OCI-LY7 (cell line): ENCODE measurements around the gene GSTA5. TPM values are rescaled to one million over a fixed set of nuclear protein-coding genes. Genes with fewer than 3 reads are reported as not detected.
"Not testable (repeated sequence)": the region's sequence is repeated elsewhere in the genome, so short reads cannot be mapped to it uniquely, and the experiment has no call there.

Experiments used
- BruUV-seq: library from RNA; stranded (reverse); fragments of 400-500 nt; replicated peaks from 2 replicates; lab custom pipeline; 2021; lab: Mats Ljungman, UMichigan
- CTCF ChIA-PET: fragments of 300-600 bp; sonication (Branson Sonifier 250); formaldehyde crosslinking; loops from one replicate; lab custom pipeline; 2022; ENCODE audit warnings: antibody characterized with exemption; ENCODE audit not compliant: unreplicated experiment; lab: Charles Lee
- POLR2A ChIA-PET: fragments of 300-600 bp; sonication (Branson Sonifier 250); formaldehyde crosslinking; loops from one replicate; lab custom pipeline; 2022; ENCODE audit warnings: antibody characterized with exemption; lab: Charles Lee
- DNase-seq: peaks from one replicate; pipeline ENCODE4 v3.0.0-alpha.2; 2015; ENCODE audit warnings: low spot score
- H2AFZ ChIP-seq: fragments of 200-600 bp; sonication (generic), shearing (Covaris generic); 2 replicates; pipeline ENCODE4 v1.6.1; 2014; ENCODE audit warnings: mild to moderate bottlenecking, antibody characterized with exemption, low read length, moderate library complexity
- H3K27ac ChIP-seq: fragments of 200-600 bp; sonication (generic); 2 replicates; pipeline ENCODE4 v1.5.1; 2014; ENCODE audit warnings: mixed run types, low read depth, mild to moderate bottlenecking, moderate library complexity, low read length, inconsistent platforms; ENCODE audit not compliant: poor library complexity, severe bottlenecking
- H3K36me3 ChIP-seq: fragments of 200-600 bp; sonication (generic); 2 replicates; pipeline ENCODE4 v1.6.1; 2014; ENCODE audit warnings: mild to moderate bottlenecking, antibody characterized with exemption, low read length, moderate library complexity, mixed read lengths; ENCODE audit not compliant: insufficient read depth
- H3K4me1 ChIP-seq: fragments of 200-600 bp; sonication (generic); 2 replicates; pipeline ENCODE4 v1.5.1; 2014; ENCODE audit warnings: mild to moderate bottlenecking, low read length; ENCODE audit not compliant: insufficient read depth, poor library complexity, severe bottlenecking
- H3K4me2 ChIP-seq: fragments of 200-600 bp; sonication (generic); 2 replicates; pipeline ENCODE4 v1.6.1; 2014; ENCODE audit warnings: mild to moderate bottlenecking, low read length
- H3K4me3 ChIP-seq: fragments of 200-600 bp; sonication (generic); 2 replicates; pipeline ENCODE4 v1.5.1; 2014; ENCODE audit warnings: mild to moderate bottlenecking, low read depth, low read length; ENCODE audit not compliant: poor library complexity, severe bottlenecking
- H3K79me2 ChIP-seq: fragments of 200-600 bp; sonication (generic); 2 replicates; pipeline ENCODE4 v1.6.1; 2016; ENCODE audit warnings: low read depth, mild to moderate bottlenecking, low read length, moderate library complexity, mixed read lengths; ENCODE audit not compliant: insufficient read depth
- H3K9me2 ChIP-seq: fragments of 200-600 bp; sonication (generic); 2 replicates; pipeline ENCODE4 v1.6.1; 2016; ENCODE audit warnings: mild to moderate bottlenecking, low read length, mixed read lengths; ENCODE audit not compliant: insufficient read depth
- H3K9me3 ChIP-seq: fragments of 200-600 bp; sonication (generic); 2 replicates; pipeline ENCODE4 v1.6.1; 2014; ENCODE audit warnings: mild to moderate bottlenecking, mixed run types, low read length, mixed read lengths
- H4K20me1 ChIP-seq: fragments of 200-600 bp; sonication (generic); 2 replicates; pipeline ENCODE4 v1.6.1; 2014; ENCODE audit warnings: mild to moderate bottlenecking, antibody characterized with exemption, low read length, moderate library complexity, mixed read lengths; ENCODE audit not compliant: insufficient read depth
- EZH2phosphoT487 ChIP-seq: fragments of 200-600 bp; sonication (generic); IDR thresholded peaks from 2 replicates; pipeline ENCODE4 v1.6.1; 2018; ENCODE audit warnings: low read depth, borderline replicate concordance, mild to moderate bottlenecking, mixed run types, antibody characterized with exemption, low read length, moderate library complexity, mixed read lengths
- intact Hi-C: fragments of 100-400 bp; cut with micrococcal nuclease; formaldehyde crosslinking; loops from one replicate; pipeline ENCODE4 v1.10.0; 2022; ENCODE audit not compliant: unreplicated experiment
- total RNA-seq, 2 experiments: library from RNA; depleted of rRNA in 1 of 2; stranded (reverse); fragments of >200 nt in 1 of 2; shearing (Covaris generic) in 1 of 2; gene quantifications; 2 replicates each; pipeline ENCODE4 v1.2.3, GENCODE V29; 2014 to 2022
- TF ChIP-seq, protein P1 (sequence below): fragments of 200-600 bp; sonication (generic); conservative IDR thresholded peaks from 2 replicates; pipeline ENCODE4 v1.5.1; 2014; ENCODE audit warnings: mild to moderate bottlenecking, antibody characterized with exemption, low read length, moderate library complexity, mixed read lengths

GSTA5 gene
- total RNA-seq, 2 experiments from 2014 or later, result not detected

DNA sequence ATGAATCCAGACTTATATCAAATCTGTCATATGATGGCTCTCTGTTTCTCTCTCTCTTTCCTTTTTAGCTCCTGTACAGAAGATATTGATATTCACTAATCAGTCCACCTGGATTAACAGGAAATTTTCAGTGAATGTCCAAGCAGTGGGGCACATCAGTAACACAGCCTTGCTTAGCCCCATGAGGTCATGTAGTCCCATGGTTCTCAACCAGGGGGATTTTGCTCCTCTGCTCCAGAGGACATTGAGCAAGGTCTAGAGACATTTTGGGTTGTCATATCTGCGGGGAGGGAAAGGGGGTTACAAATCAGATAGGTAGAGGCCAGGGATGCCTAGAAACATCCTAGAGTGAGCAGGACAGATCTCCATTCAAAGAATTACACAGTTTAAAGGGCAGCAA lies 37.8 kb downstream of the GSTA5 start:
- CTCF ChIA-PET, result no interaction called here
- POLR2A ChIA-PET, result no interaction called here
- H3K9me2 ChIP-seq, result no peaks in the 10 kb centered on the region
- H2AFZ ChIP-seq, result no peak overlapping the region
- no peak for DNase-seq
- H3K27ac ChIP-seq, result no peak overlapping the region
- no peak overlapping the region for H3K4me3 ChIP-seq
- no peaks in the 10 kb centered on the region for H3K4me1 ChIP-seq
- no peaks in the 10 kb centered on the region for H4K20me1 ChIP-seq
- no peaks in the 10 kb centered on the region for H3K36me3 ChIP-seq
- no peak for TF ChIP-seq EZH2phosphoT487
- no TSS peak for BruUV-seq
- intact Hi-C loops, result no loop called here
- no peak overlapping the region for H3K4me2 ChIP-seq
- H3K9me3 ChIP-seq, result no peaks in the 10 kb centered on the region
- H3K79me2 ChIP-seq, result no peaks in the 10 kb centered on the region

DNA sequence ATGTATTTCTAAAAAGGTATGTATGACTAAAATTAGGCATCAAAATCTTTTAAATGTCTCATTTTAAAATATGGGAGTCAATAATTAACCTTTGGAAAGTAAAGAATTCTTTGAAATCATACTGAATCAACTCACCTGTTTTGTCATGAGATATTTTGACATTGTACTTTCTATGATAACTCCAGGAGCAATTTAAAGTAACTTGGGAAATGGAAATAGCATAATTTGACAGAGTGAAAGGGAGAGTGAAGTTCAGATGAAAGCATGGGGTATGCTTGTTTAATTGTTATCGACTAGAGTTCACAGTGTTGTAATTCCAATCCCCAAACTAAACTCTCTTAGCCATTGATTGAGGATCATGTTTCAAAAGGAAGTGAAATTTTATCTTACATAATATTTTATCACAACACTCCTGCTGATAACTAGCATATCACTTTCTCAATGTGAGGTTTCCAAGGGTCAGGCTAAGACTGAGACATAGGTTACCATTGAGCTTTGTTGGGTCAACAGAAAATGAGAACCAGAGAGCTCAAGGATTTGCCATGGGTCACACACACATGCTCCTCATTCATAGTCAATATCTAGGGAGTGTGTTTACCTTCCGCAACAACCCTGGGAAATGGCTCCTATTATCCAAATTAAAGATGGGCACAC lies 39.3 kb downstream of the GSTA5 start:
- no peak overlapping the region for H3K27ac ChIP-seq
- no peaks in the 10 kb centered on the region for H3K9me3 ChIP-seq
- H4K20me1 ChIP-seq, result no peaks in the 10 kb centered on the region
- H3K79me2 ChIP-seq, result no peaks in the 10 kb centered on the region
- intact Hi-C loops, result no loop called here
- H3K4me3 ChIP-seq, result no peak overlapping the region
- ChIA-PET POLR2A (interaction anchor here (0.6 kb wide), 1 partner anchor 27 kb away, joined by 3 read pairs; no protein-coding TSS in a partner anchor), CTCF (no interaction called here)
- no peak overlapping the region for H2AFZ ChIP-seq
- H3K4me1 ChIP-seq, result no peaks in the 10 kb centered on the region
- no peak for DNase-seq
- H3K36me3 ChIP-seq, result no peaks in the 10 kb centered on the region
- TF ChIP-seq, protein P1, sequence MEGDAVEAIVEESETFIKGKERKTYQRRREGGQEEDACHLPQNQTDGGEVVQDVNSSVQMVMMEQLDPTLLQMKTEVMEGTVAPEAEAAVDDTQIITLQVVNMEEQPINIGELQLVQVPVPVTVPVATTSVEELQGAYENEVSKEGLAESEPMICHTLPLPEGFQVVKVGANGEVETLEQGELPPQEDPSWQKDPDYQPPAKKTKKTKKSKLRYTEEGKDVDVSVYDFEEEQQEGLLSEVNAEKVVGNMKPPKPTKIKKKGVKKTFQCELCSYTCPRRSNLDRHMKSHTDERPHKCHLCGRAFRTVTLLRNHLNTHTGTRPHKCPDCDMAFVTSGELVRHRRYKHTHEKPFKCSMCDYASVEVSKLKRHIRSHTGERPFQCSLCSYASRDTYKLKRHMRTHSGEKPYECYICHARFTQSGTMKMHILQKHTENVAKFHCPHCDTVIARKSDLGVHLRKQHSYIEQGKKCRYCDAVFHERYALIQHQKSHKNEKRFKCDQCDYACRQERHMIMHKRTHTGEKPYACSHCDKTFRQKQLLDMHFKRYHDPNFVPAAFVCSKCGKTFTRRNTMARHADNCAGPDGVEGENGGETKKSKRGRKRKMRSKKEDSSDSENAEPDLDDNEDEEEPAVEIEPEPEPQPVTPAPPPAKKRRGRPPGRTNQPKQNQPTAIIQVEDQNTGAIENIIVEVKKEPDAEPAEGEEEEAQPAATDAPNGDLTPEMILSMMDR, result no peak
- no peak for TF ChIP-seq EZH2phosphoT487
- no peak overlapping the region for H3K4me2 ChIP-seq
- BruUV-seq, result no TSS peak
- H3K9me2 ChIP-seq, result no peaks in the 10 kb centered on the region

DNA sequence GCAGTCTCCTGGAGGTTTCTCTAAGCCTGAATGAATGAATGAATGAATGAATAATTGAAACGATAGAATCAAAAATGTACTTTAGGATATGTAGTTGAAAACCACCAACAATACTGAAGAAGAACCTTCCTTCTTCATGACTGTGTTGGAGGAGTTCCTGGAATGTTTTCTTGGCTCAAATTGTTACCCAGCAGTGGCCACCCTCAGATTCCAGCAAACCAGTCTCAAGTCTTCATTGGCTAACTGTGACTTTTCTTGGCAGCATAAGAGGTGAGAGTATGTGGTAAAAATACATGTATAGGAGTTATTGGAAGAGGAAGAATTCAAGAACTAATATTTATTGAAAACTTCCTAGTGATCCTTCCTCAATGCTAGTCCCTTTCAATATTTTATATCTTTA lies 41.3 kb downstream of the GSTA5 start:
- BruUV-seq, H3K27ac ChIP-seq, intact Hi-C loops, H2AFZ ChIP-seq, CTCF ChIA-PET, H4K20me1 ChIP-seq, H3K79me2 ChIP-seq, H3K4me1 ChIP-seq, DNase-seq, H3K4me2 ChIP-seq, H3K9me2 ChIP-seq, POLR2A ChIA-PET, H3K4me3 ChIP-seq, H3K36me3 ChIP-seq, H3K9me3 ChIP-seq: not testable (repeated sequence)

DNA sequence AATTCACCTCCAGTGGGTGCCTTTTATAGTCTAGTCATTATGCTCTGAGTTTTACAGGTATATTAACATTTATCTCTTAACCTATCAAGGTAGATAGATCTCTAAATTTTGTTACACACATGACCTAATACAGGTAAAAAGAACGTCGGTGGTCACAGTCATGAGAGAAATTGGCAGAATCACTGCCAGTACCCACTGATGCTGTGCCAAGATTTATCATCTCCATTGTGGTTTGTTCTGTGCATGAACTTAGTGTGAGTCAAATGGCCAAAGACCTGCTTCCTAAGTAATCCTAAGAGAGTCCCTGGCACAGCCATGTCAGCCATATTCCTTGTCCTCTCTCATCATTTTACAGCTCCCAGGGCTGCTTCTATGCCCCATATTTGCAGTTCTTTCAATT lies 46.2 kb downstream of the GSTA5 start:
- H3K79me2 ChIP-seq, H3K4me1 ChIP-seq, H4K20me1 ChIP-seq, intact Hi-C loops, BruUV-seq, DNase-seq, H3K4me2 ChIP-seq, H3K9me3 ChIP-seq, H3K4me3 ChIP-seq, H3K36me3 ChIP-seq, POLR2A ChIA-PET, H3K27ac ChIP-seq, H3K9me2 ChIP-seq, CTCF ChIA-PET, H2AFZ ChIP-seq: not testable (repeated sequence)
